ENCODE measurements around the gene VMP1. TPM values are rescaled to one million over a fixed set of nuclear protein-coding genes. Genes with fewer than 3 reads are reported as not detected.

The VMP1 gene
- total and polyA plus RNA-seq, 2 of the 13 experiments (the other 11 are each of a cell fraction or from before 2014, with no cell fraction given), result 186 to 271 TPM

- 0 out of 2 replicates have a peak, but pooled peaks have one; percentile 29 for TF ChIP-seq FOXK1 (CRISPR knock-in tag; IDR thresholded peaks at IDR 0.05; ENCODE audit: borderline replicate concordance, low read depth)
- no peak for TF ChIP-seq CREB1 (IDR thresholded peaks at IDR 0.05)
- TF ChIP-seq CREB1 (CRISPR knock-in tag; IDR thresholded peaks at IDR 0.05), result peak; percentile 44
- no peak for TF ChIP-seq MAF1 (CRISPR knock-in tag; IDR thresholded peaks at IDR 0.05; ENCODE audit: borderline replicate concordance)
- TF ChIP-seq ZNF749 (CRISPR knock-in tag; IDR thresholded peaks at IDR 0.05; ENCODE audit: borderline replicate concordance), result no peak
- TF ChIP-seq KLF9 (CRISPR knock-in tag; IDR thresholded peaks at IDR 0.05; ENCODE audit: low read depth), result peak; percentile 65; the same call in 1 of the 2 replicates
- TF ChIP-seq FOXJ3 (CRISPR knock-in tag; IDR thresholded peaks at IDR 0.05; ENCODE audit: borderline replicate concordance), result peak; percentile 81
- TF ChIP-seq KLF16 (CRISPR knock-in tag; IDR thresholded peaks at IDR 0.05), result peak in 1 of 2 experiments; percentile 66; a peak in 1 of 4 replicates
- TF ChIP-seq TCF7 (IDR thresholded peaks at IDR 0.05; ENCODE audit: low read depth), result peak; percentile 39; the same call in 1 of the 2 replicates
- TF ChIP-seq, protein P1, sequence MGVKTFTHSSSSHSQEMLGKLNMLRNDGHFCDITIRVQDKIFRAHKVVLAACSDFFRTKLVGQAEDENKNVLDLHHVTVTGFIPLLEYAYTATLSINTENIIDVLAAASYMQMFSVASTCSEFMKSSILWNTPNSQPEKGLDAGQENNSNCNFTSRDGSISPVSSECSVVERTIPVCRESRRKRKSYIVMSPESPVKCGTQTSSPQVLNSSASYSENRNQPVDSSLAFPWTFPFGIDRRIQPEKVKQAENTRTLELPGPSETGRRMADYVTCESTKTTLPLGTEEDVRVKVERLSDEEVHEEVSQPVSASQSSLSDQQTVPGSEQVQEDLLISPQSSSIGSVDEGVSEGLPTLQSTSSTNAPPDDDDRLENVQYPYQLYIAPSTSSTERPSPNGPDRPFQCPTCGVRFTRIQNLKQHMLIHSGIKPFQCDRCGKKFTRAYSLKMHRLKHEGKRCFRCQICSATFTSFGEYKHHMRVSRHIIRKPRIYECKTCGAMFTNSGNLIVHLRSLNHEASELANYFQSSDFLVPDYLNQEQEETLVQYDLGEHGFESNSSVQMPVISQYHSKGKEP (CRISPR knock-in tag; IDR thresholded peaks at IDR 0.05), result no peak
- no peak for TF ChIP-seq THAP7 (CRISPR knock-in tag; IDR thresholded peaks at IDR 0.05)
- no peak for TF ChIP-seq ZNF841 (CRISPR knock-in tag; IDR thresholded peaks at IDR 0.05; ENCODE audit: borderline replicate concordance)
- TF ChIP-seq, protein P2, sequence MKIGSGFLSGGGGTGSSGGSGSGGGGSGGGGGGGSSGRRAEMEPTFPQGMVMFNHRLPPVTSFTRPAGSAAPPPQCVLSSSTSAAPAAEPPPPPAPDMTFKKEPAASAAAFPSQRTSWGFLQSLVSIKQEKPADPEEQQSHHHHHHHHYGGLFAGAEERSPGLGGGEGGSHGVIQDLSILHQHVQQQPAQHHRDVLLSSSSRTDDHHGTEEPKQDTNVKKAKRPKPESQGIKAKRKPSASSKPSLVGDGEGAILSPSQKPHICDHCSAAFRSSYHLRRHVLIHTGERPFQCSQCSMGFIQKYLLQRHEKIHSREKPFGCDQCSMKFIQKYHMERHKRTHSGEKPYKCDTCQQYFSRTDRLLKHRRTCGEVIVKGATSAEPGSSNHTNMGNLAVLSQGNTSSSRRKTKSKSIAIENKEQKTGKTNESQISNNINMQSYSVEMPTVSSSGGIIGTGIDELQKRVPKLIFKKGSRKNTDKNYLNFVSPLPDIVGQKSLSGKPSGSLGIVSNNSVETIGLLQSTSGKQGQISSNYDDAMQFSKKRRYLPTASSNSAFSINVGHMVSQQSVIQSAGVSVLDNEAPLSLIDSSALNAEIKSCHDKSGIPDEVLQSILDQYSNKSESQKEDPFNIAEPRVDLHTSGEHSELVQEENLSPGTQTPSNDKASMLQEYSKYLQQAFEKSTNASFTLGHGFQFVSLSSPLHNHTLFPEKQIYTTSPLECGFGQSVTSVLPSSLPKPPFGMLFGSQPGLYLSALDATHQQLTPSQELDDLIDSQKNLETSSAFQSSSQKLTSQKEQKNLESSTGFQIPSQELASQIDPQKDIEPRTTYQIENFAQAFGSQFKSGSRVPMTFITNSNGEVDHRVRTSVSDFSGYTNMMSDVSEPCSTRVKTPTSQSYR (CRISPR knock-in tag; IDR thresholded peaks at IDR 0.05; ENCODE audit: borderline replicate concordance), result no peak
- no peak for TF ChIP-seq ZNF232 (CRISPR knock-in tag; IDR thresholded peaks at IDR 0.05; ENCODE audit: borderline replicate concordance)
- peak; percentile 34; the same call in 1 of the 2 replicates for TF ChIP-seq MIER3 (CRISPR knock-in tag; IDR thresholded peaks at IDR 0.05; ENCODE audit: borderline replicate concordance)
- peak; percentile 65; the same call in 1 of the 2 replicates for TF ChIP-seq BCL6 (CRISPR knock-in tag; IDR thresholded peaks at IDR 0.05)
- 0 out of 2 replicates have a peak, but pooled peaks have one; percentile 23 for TF ChIP-seq RARA (CRISPR knock-in tag; IDR thresholded peaks at IDR 0.05)
- TF ChIP-seq PPARG (CRISPR knock-in tag; conservative IDR thresholded peaks at IDR 0.05), result peak; percentile 84
- TF ChIP-seq RCOR2 (CRISPR knock-in tag; IDR thresholded peaks at IDR 0.05), result peak; percentile 86
- TF ChIP-seq, protein P3, sequence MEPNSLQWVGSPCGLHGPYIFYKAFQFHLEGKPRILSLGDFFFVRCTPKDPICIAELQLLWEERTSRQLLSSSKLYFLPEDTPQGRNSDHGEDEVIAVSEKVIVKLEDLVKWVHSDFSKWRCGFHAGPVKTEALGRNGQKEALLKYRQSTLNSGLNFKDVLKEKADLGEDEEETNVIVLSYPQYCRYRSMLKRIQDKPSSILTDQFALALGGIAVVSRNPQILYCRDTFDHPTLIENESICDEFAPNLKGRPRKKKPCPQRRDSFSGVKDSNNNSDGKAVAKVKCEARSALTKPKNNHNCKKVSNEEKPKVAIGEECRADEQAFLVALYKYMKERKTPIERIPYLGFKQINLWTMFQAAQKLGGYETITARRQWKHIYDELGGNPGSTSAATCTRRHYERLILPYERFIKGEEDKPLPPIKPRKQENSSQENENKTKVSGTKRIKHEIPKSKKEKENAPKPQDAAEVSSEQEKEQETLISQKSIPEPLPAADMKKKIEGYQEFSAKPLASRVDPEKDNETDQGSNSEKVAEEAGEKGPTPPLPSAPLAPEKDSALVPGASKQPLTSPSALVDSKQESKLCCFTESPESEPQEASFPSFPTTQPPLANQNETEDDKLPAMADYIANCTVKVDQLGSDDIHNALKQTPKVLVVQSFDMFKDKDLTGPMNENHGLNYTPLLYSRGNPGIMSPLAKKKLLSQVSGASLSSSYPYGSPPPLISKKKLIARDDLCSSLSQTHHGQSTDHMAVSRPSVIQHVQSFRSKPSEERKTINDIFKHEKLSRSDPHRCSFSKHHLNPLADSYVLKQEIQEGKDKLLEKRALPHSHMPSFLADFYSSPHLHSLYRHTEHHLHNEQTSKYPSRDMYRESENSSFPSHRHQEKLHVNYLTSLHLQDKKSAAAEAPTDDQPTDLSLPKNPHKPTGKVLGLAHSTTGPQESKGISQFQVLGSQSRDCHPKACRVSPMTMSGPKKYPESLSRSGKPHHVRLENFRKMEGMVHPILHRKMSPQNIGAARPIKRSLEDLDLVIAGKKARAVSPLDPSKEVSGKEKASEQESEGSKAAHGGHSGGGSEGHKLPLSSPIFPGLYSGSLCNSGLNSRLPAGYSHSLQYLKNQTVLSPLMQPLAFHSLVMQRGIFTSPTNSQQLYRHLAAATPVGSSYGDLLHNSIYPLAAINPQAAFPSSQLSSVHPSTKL (CRISPR knock-in tag; IDR thresholded peaks at IDR 0.05), result peak; percentile 95
- no peak for TF ChIP-seq CBX5 (CRISPR knock-in tag; IDR thresholded peaks at IDR 0.05; ENCODE audit: borderline replicate concordance)
- TF ChIP-seq HDAC1 (CRISPR knock-in tag; IDR thresholded peaks at IDR 0.05), result 0 out of 2 replicates have a peak, but pooled peaks have one; percentile 33
These were observed 18.2 kb downstream of the VMP1 start (continued) for GRCh38 chr17:59725691-59726090.
